HepG2 (cell line): Measurements from ENCODE around the gene UTP20. TPM values are rescaled to one million over a fixed set of nuclear protein-coding genes. Genes with fewer than 3 reads are reported as not detected.
A peak's percentile ranks its signal among the peaks of the same experiment; 100 is the strongest.

Experiments
- ATAC-seq: fragments of 200-7000 bp; cut with Tn5 transposase; 3 replicates; pipeline ENCODE4 v1.9.1; 2020; ENCODE audit warnings: mild to moderate bottlenecking, moderate library complexity
- BruUV-seq: library from RNA; stranded (reverse); fragments of 400-500 nt; replicated peaks from 2 replicates; lab custom pipeline; 2021; lab: Mats Ljungman, UMichigan
- CTCF ChIA-PET: fragments of 300-600 bp; formaldehyde crosslinking; extraction: SDS; loops from one replicate; lab custom pipeline; 2021; ENCODE audit warnings: low total read pairs, inconsistent platforms, low intra/inter-chr PET ratio; lab: Yijun Ruan, JAX
- POLR2A ChIA-PET: fragments of 350-600 bp; sonication (Branson Sonifier 250); formaldehyde crosslinking; loops from one replicate; lab custom pipeline; 2020; ENCODE audit warnings: antibody characterized with exemption, inconsistent platforms; lab: Yijun Ruan, JAX
- DNase-seq: peaks from one replicate; pipeline ENCODE4 v3.0.0-alpha.2; 2015; ENCODE audit warnings: low spot score
- FAIRE-seq: peaks from 3 replicates; lab custom pipeline; 2011; peaks lifted over from hg19 to GRCh38; lab: Jason Lieb, UNC
- H2AFZ ChIP-seq: one replicate; pipeline ENCODE4 v1.6.1; 2011; ENCODE audit warnings: low read length, inconsistent platforms
- H3K27ac ChIP-seq: fragments of 300-600 bp; 3 replicates; pipeline ENCODE4 v1.8.0; 2011; ENCODE audit warnings: mixed run types, mild to moderate bottlenecking, mixed read lengths, low read length, inconsistent platforms; ENCODE audit not compliant: insufficient read depth; ENCODE audit errors: extremely low read length
- H3K27me3 ChIP-seq, 2 experiments: fragments of 200-600 bp in 1 of 2; 2 replicates in 1 of 2; 3 replicates in 1 of 2; pipeline versions ENCODE4 v1.6.0 to v1.8.0; 2011; ENCODE audit warnings: low read length in 2 of 2, mild to moderate bottlenecking in 2 of 2, moderate library complexity in 2 of 2, inconsistent platforms in 1 of 2; ENCODE audit not compliant: insufficient read depth in 2 of 2, control insufficient read depth in 1 of 2
- H3K36me3 ChIP-seq, 2 experiments: fragments of 200-600 bp in 1 of 2; replicated peaks in 1 of 2; 2 replicates in 1 of 2; 3 replicates in 1 of 2; pipeline versions ENCODE4 v1.5.1 to v1.8.0; 2011; ENCODE audit warnings: low read length in 2 of 2, inconsistent platforms in 1 of 2; ENCODE audit not compliant: insufficient read depth in 2 of 2, control insufficient read depth in 1 of 2
- H3K4me1 ChIP-seq: 2 replicates; pipeline ENCODE4 v1.5.1; 2012; ENCODE audit warnings: low read length, inconsistent platforms; ENCODE audit not compliant: insufficient read depth
- H3K4me2 ChIP-seq: 2 replicates; pipeline ENCODE4 v1.6.0; 2011; ENCODE audit warnings: low read depth, low read length, inconsistent platforms
- H3K4me3 ChIP-seq, 3 experiments: fragments of 200-600 bp in 1 of 3; sonication (generic), shearing (Covaris generic) in 1 of 3; replicated peaks in 1 of 3; 2 replicates each; pipeline ENCODE4 v1.5.1; 2011 to 2016; ENCODE audit warnings: low read length in 3 of 3, inconsistent platforms in 2 of 3, low read depth in 2 of 3, mild to moderate bottlenecking in 2 of 3, control low read depth in 1 of 3, mixed read lengths in 1 of 3; ENCODE audit not compliant: insufficient read depth in 1 of 3
- H3K79me2 ChIP-seq: one replicate; pipeline ENCODE4 v1.6.1; 2011; ENCODE audit warnings: low read length, inconsistent platforms; ENCODE audit not compliant: insufficient read depth
- H3K9ac ChIP-seq: 2 replicates; pipeline ENCODE4 v1.6.0; 2011; ENCODE audit warnings: mild to moderate bottlenecking, low read depth, low read length, inconsistent platforms; ENCODE audit not compliant: insufficient read depth
- H3K9me3 ChIP-seq: 2 replicates; pipeline ENCODE4 v1.5.1; 2012; ENCODE audit warnings: mild to moderate bottlenecking, low read length
- H4K20me1 ChIP-seq: 2 replicates; pipeline ENCODE4 v1.6.0; 2011; ENCODE audit warnings: inconsistent platforms, mild to moderate bottlenecking, low read length, moderate library complexity; ENCODE audit not compliant: insufficient read depth
- CREB1 ChIP-seq, 2 experiments: fragments of 450-650 bp in 1 of 2; IDR thresholded peaks; 2 replicates each; pipeline ENCODE4 v1.6.1; 2016 to 2017; ENCODE audit warnings: control low read depth in 1 of 2, mild to moderate bottlenecking in 1 of 2, missing compliant biosample characterization in 1 of 2, missing genetic modification characterization in 1 of 2
- CTCF ChIP-seq: sonication (generic); formaldehyde crosslinking; IDR thresholded peaks from 2 replicates; pipeline ENCODE4 v1.5.0; 2020; ENCODE audit warnings: mild to moderate bottlenecking, missing genetic modification reagents, moderate library complexity
- ELF1 ChIP-seq: sonication (generic); formaldehyde crosslinking; IDR thresholded peaks from 2 replicates; pipeline ENCODE4 v1.4.0; 2020; ENCODE audit warnings: missing genetic modification reagents
- FOXA3 ChIP-seq: IDR thresholded peaks from 2 replicates; pipeline ENCODE4 v1.6.1; 2016; ENCODE audit warnings: missing genetic modification reagents, missing compliant biosample characterization
- HNF4G ChIP-seq, 2 experiments: sonication (generic) in 1 of 2; formaldehyde crosslinking in 1 of 2; IDR thresholded peaks; 2 replicates each; pipeline versions ENCODE4 v1.4.0 to v1.6.1; 2011 to 2020; ENCODE audit warnings: borderline replicate concordance in 2 of 2, low read depth in 2 of 2, mild to moderate bottlenecking in 2 of 2, low read length in 1 of 2, missing genetic modification reagents in 1 of 2, moderate library complexity in 1 of 2
- HNRNPH1 ChIP-seq: fragments of 200-400 bp; formaldehyde crosslinking; optimal IDR thresholded peaks from 2 replicates; pipeline ENCODE3; 2017; ENCODE audit warnings: mild to moderate bottlenecking, low read depth, low read length
- ISX ChIP-seq: sonication (generic); formaldehyde crosslinking; conservative IDR thresholded peaks from 2 replicates; pipeline ENCODE4 v1.5.0; 2020; ENCODE audit warnings: missing genetic modification reagents
- LCORL ChIP-seq, 2 experiments: fragments of 450-650 bp in 1 of 2; sonication (generic) in 1 of 2; formaldehyde crosslinking in 1 of 2; IDR thresholded peaks; 2 replicates each; pipeline versions ENCODE4 v1.5.0 to v1.6.1; 2017 to 2020; ENCODE audit warnings: antibody characterized with exemption in 1 of 2, missing genetic modification reagents in 1 of 2
- MAFF ChIP-seq: IDR thresholded peaks from 2 replicates; pipeline ENCODE4 v1.6.1; 2011; ENCODE audit warnings: low read depth, low read length, improper control_type of control experiment
- MAFK ChIP-seq, 2 experiments: IDR thresholded peaks in 1 of 2; conservative IDR thresholded peaks in 1 of 2; 2 replicates each; pipeline ENCODE4 v1.6.1; 2011; ENCODE audit warnings: improper control_type of control experiment in 2 of 2, low read length in 2 of 2
- MIXL1 ChIP-seq: IDR thresholded peaks from 2 replicates; pipeline ENCODE4 v1.6.1; 2016
- RAD21 ChIP-seq: fragments of 450-650 bp; formaldehyde crosslinking; IDR thresholded peaks from 2 replicates; pipeline ENCODE4 v1.5.0; 2020; ENCODE audit warnings: mild to moderate bottlenecking
- SALL2 ChIP-seq: sonication (generic); formaldehyde crosslinking; IDR thresholded peaks from 2 replicates; pipeline ENCODE4 v1.8.1; 2023; ENCODE audit warnings: mild to moderate bottlenecking, missing genetic modification reagents, inconsistent platforms
- SMC3 ChIP-seq: IDR thresholded peaks from 2 replicates; pipeline ENCODE4 v1.6.1; 2011; ENCODE audit warnings: low read length, improper control_type of control experiment
- STAG1 ChIP-seq: sonication (generic); formaldehyde crosslinking; IDR thresholded peaks from 2 replicates; pipeline ENCODE4 v1.4.0; 2020; ENCODE audit warnings: missing genetic modification reagents
- YEATS4 ChIP-seq: sonication (generic); formaldehyde crosslinking; IDR thresholded peaks from 2 replicates; pipeline ENCODE4 v1.4.0; 2020; ENCODE audit warnings: missing genetic modification reagents, borderline replicate concordance
- ZNF3 ChIP-seq: IDR thresholded peaks from 2 replicates; pipeline ENCODE4 v1.7.0; 2017; ENCODE audit warnings: inconsistent platforms
- ZNF362 ChIP-seq: sonication (generic); formaldehyde crosslinking; IDR thresholded peaks from 2 replicates; pipeline ENCODE4 v1.4.0; 2020; ENCODE audit warnings: missing genetic modification reagents, mild to moderate bottlenecking, borderline replicate concordance
- ZNF446 ChIP-seq: sonication (generic); formaldehyde crosslinking; IDR thresholded peaks from 2 replicates; pipeline ENCODE4 v1.5.0; 2020; ENCODE audit warnings: mild to moderate bottlenecking, missing genetic modification reagents
- ZNF552 ChIP-seq: sonication (generic); formaldehyde crosslinking; IDR thresholded peaks from 2 replicates; pipeline ENCODE4 v1.9.0; 2022; ENCODE audit warnings: missing genetic modification reagents, mild to moderate bottlenecking, borderline replicate concordance
- ZNF570 ChIP-seq: sonication (generic); formaldehyde crosslinking; IDR thresholded peaks from 2 replicates; pipeline ENCODE4 v1.4.0; 2020; ENCODE audit warnings: mild to moderate bottlenecking, missing genetic modification reagents, borderline replicate concordance
- ZNF598 ChIP-seq: sonication (generic); formaldehyde crosslinking; IDR thresholded peaks from 2 replicates; pipeline ENCODE4 v1.5.1; 2020; ENCODE audit warnings: mild to moderate bottlenecking, missing genetic modification reagents, borderline replicate concordance
- ZNF703 ChIP-seq: sonication (generic); formaldehyde crosslinking; IDR thresholded peaks from 2 replicates; pipeline ENCODE4 v1.5.1; 2020; ENCODE audit warnings: missing genetic modification reagents, mild to moderate bottlenecking, moderate library complexity, borderline replicate concordance
- WGBS: methylation state at CpG from one replicate; pipeline ENCODE4 v1.1.6; 2017; ENCODE audit warnings: low lambda C conversion rate; 5-methylcytosine and 5-hydroxymethylcytosine counted together
- in situ Hi-C: cut with HindIII; loops from 2 replicates; pipeline ENCODE4 v1.10.0; 2017; ENCODE audit warnings: low pct_unique_long_range_greater_than_20kb; ENCODE audit not compliant: extremely low pct_ligation_motif_present
- intact Hi-C: fragments of 100-400 bp; cut with micrococcal nuclease; formaldehyde crosslinking; loops from one replicate; pipeline ENCODE4 v1.10.0; 2022; ENCODE audit not compliant: unreplicated experiment
- polyA plus RNA-seq, 8 experiments: library from polyadenylated mRNA; depleted of rRNA in 3 of 8; stranded (reverse) in 7 of 8; unstranded in 1 of 8; fragments of >200 nt; fragmentation: Illumina TruSeq in 4 of 8; extraction: Trizol in 4 of 8; gene quantifications; 2 replicates each; pipeline versions ENCODE4 v1.2.1 to v1.2.3, GENCODE V29; 2011 to 2016; ENCODE audit warnings: low read depth in 4 of 8, missing spikeins in 1 of 8, mixed read lengths in 1 of 8; ENCODE audit not compliant: insufficient read depth in 1 of 8
- total RNA-seq, 5 experiments: library from RNA; depleted of rRNA; stranded (reverse); fragments of >200 nt; fragmentation: Illumina TruSeq; extraction: Trizol; gene quantifications; 2 replicates each; pipeline ENCODE4 v1.2.3, GENCODE V29; 2016; ENCODE audit warnings: low read depth in 1 of 5

The UTP20 gene
- total and polyA plus RNA-seq, 2 of the 13 experiments (the other 11 are each of a cell fraction or from before 2014, with no cell fraction given): 9.0 to 38.5 TPM

- Histone ChIP-seq H3K36me3 (no peaks in the 10 kb centered on the region), H3K4me1 (peaks cover 8% of the 10 kb centered on the region; the same call in 1 of the 2 replicates), H2AFZ (no peak overlapping the region), H3K9me3 (no peaks in the 10 kb centered on the region), H3K9ac (no peak overlapping the region), H3K27ac (no peak overlapping the region), H4K20me1 (no peaks in the 10 kb centered on the region), H3K79me2 (no peaks in the 10 kb centered on the region), H3K4me3 (no peak overlapping the region), H3K4me2 (no peak overlapping the region), H3K27me3 (no peaks in the 10 kb centered on the region)
- FAIRE-seq: peak; percentile 78
- intact Hi-C loops: loop anchor here (1.0 to 5.0 kb wide), 3 partner anchors 76 to 425 kb away; no protein-coding TSS in a partner anchor
- 0 out of 3 replicates have a peak, but pooled peaks have one; percentile 47 for ATAC-seq
- 5% methylated on average over 2 of the region's 2 CpGs for WGBS
- ChIA-PET POLR2A (no interaction called here), CTCF (interaction anchor here (1.3 to 2.3 kb wide), 2 partner anchors 417 to 425 kb away, joined by 3 to 11 read pairs; no protein-coding TSS in a partner anchor)
- no TSS peak for BruUV-seq
- in situ Hi-C loops: loop anchor here (10.0 to 25.0 kb wide), 2 partner anchors 348 to 420 kb away; partner anchors contain the start of gene GNPTAB
- DNase-seq: peak; percentile 58
- TF ChIP-seq MIXL1 (CRISPR knock-in tag) (0 out of 2 replicates have a peak, but pooled peaks have one; percentile 23), YEATS4 (CRISPR knock-in tag) (no peak), CTCF (CRISPR knock-in tag) (peak; percentile 78), MAFF (peak; percentile 78), ZNF3 (peak; percentile 99), HNRNPH1 (no peak), HNF4G (IDR thresholded peaks at IDR 0.05; ENCODE audit: borderline replicate concordance, low read depth, low read length) (no peak), HNF4G (CRISPR knock-in tag; IDR thresholded peaks at IDR 0.05; ENCODE audit: borderline replicate concordance, low read depth) (no peak), ISX (no peak), MAFK (conservative IDR thresholded peaks at IDR 0.05 in 1 of 2, IDR thresholded peaks at IDR 0.05 in 1 of 2; ENCODE audit: low read length in 2 of 2) (peak; percentile 69 to 76), ELF1 (no peak), LCORL (IDR thresholded peaks at IDR 0.05) (no peak), LCORL (CRISPR knock-in tag; IDR thresholded peaks at IDR 0.05) (no peak), ZNF703 (CRISPR knock-in tag) (no peak), SMC3 (peak; percentile 62), FOXA3 (CRISPR knock-in tag) (peak; percentile 10; the same call in 1 of the 2 replicates), STAG1 (CRISPR knock-in tag) (peak; percentile 88), SALL2 (CRISPR knock-in tag) (no peak), RAD21 (CRISPR knock-in tag) (peak; percentile 59; the same call in 1 of the 2 replicates), ZNF362 (CRISPR knock-in tag) (no peak), ZNF570 (no peak), CREB1 (IDR thresholded peaks at IDR 0.05) (no peak), CREB1 (CRISPR knock-in tag; IDR thresholded peaks at IDR 0.05) (no peak), ZNF552 (CRISPR knock-in tag) (no peak), ZNF446 (CRISPR knock-in tag) (no peak), ZNF598 (CRISPR knock-in tag) (no peak)
Observed at GRCh38 chr12:101414533-101415119, 134.7 kb downstream of the UTP20 start.
